Retina (tissue), 1 donor: ENCODE data around the gene PHF5A.
"Not testable (repeated sequence)": the region's sequence is repeated elsewhere in the genome, so short reads cannot be mapped to it uniquely, and the experiment has no call there.

ENCODE experiments used
- DNase-seq: peaks from one replicate; pipeline ENCODE4 v3.0.0-alpha.2; 2016

PHF5A gene

GRCh38 chr22:41487037-41487935 is 18.8 kb upstream of the PHF5A start:
- no peak for DNase-seq

DNA sequence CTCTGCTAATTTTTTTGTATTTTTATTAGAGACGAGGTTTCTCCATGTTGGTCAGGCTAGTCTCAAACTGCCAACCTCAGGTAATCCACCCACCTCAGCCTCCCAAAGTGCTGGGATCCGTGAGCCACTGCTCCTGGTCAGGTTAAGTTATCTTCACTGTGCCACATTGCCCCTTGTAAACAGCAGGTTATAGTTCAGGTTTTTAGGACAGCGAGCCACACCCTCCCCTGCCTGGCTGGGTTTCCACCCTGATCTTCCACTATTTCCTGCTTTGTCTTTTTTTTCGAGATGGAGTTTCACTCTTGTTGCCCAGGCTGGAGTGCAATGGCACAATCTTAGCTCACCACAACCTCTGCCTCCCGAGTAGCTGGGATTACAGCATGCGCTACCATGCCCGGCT is 16.5 kb upstream of the PHF5A start:
- DNase-seq = no peak

DNA sequence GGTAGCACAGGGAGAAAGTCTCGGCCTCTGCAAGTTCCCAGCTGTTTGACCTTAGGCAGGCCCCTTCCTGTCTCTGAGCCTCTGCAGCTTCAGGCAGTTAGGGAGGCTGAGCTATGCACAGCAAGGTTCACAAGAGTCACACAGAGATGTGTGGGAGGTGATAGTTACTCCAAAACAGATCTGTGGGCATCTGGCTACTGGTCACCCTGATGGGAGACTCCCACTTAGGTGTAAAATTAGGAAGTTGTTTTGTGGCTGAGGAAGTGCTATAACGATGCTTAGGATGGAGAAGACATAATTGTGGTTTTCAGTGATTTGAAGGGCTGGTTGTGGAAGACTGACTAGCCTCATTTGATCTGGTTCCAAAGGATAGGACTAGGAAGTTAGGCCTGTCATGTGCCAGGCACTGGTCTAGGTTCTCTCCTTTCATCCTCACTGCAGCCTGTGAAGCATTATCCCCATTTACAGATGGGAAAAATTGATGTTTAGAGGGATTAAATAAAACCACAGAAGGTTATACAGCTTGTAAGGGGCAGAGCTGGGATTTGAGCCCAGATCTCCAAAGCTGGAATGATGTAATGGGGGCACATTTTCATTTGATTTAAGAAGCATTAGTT is 13.9 kb upstream of the PHF5A start:
- DNase-seq = no peak

GRCh38 chr22:41481925-41482318 is 13.4 kb upstream of the PHF5A start:
- no peak for DNase-seq

- no peak for DNase-seq
Observed at GRCh38 chr22:41481131-41481830, 12.8 kb upstream of the PHF5A start.

GRCh38 chr22:41480397-41480735 is 11.9 kb upstream of the PHF5A start:
- no peak for DNase-seq

GRCh38 chr22:41479671-41480396 is 11.3 kb upstream of the PHF5A start:
- peak; percentile 61 for DNase-seq

GRCh38 chr22:41478891-41479521 is 10.5 kb upstream of the PHF5A start:
- DNase-seq = no peak

DNA sequence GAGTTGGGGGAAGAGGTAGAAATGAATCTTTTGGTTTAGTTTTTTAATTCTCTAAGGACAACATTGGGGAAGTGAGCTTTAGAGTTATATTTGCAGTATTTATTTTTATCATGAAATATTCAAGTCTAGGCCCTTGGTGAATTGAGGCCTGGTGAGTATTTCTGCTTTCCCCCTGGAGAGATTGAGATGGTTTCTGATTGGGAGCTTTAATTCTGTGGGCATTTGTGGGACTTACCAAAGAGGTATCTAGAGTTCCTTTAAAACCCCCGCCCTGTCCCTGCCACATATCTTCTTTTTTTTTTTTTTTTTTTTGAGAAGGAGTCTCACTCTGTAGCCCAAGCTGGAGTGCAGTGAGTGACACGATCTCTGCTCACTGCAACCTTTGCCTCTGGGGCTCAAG is 10.0 kb upstream of the PHF5A start:
- DNase-seq = no peak

GRCh38 chr22:41474872-41475451 is 6.5 kb upstream of the PHF5A start:
- DNase-seq = no peak

DNA sequence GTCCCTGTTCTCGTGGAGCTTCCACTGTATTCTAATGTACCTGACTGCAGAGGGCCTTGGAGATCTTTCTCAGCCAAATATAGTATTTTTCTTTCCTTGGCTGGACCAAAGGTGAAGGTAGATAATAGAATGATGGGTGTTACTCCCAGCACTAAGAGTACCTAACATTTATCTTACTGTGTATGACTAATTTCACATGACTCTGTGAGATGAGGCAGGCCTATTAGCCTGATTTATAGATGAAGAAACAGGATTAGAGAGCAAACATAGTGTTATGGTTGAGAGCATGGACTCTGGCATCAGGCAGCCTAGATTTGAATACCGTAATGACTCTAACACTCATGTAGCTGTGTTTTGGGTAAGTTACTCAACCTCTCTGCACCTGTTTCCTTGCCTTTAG is 3.1 kb upstream of the PHF5A start:
- no peak for DNase-seq

DNA sequence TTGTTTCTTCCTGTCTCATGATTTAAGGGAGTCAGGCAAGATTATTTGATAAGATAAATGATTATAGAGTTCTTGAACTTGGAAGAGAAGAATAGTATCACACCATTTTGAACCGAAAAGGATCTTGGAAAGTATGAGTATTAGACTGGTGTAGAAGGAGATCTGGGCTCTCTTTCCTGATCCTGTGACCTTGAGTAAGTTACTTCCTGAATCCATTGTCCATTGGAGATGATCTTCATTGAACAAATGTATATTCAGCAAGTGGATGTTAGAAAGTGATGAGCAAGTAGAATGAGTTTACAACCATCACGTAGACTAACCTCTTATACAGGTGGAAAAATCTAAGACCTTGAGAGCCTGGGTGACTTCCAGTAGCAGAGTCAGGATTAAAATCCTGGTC is 2.4 kb upstream of the PHF5A start:
- no peak for DNase-seq

- DNase-seq = no peak
Observed at GRCh38 chr22:41469218-41469851, 843 bp upstream of the PHF5A start.

DNA sequence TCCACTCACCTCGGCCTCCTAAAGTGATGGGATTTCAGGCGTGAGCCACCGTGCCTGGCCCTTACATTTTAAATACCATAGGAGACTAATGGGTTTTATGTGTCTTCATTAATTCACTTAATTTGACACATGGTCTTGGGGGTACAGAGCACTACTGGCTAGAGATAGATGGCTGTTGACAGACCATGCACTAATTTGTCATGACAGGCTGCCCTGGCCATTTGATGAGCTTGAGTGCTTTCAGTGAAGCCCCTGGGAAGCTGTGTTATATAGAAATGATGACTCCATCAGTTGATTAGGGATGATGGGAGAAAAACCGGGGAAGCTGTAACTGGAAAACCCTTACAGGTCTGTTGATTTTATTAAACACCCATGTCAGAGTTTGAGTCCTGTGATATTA is 6.6 kb downstream of the PHF5A start:
- DNase-seq = peak; percentile 77

DNA sequence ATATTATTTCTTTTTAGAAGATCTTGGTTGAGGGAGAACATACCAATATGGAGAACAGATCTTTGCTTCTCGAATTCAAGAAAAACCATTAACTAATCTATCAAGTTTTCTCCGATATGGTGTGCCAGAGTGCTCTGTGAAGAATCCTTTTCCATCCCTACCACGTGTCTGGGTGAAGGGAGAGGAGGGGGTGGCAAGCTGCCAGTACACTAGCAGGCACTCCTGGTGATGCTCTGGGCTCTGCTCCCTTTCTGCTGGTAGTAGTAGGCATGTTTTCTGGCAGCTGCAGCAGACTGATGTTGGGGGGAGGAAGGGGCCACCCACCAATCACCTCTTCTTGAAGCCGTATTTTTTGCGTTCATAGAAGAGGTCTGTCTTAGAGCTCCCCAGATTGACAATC is 8.4 kb downstream of the PHF5A start:
- DNase-seq = not testable (repeated sequence)

DNA sequence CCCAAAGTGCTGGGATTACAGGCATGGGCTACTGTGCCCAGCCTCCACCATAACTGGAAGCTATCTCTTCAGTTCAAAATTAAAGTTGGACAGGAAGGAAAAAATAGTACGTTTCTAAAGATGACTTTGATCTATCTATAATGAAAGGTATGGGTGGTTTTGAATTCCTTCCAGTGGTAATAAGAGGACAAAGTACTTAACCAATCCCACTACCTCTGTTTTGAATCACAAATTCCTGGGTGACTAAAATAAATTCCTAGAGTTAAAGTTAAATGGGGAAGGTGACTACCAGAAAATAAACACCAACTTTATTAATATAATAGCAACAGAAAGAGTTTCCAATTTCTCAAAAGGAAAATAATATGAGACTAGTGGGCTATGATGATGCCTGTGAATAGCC is 9.1 kb downstream of the PHF5A start:
- DNase-seq = no peak

- DNase-seq = no peak
Observed at GRCh38 chr22:41458161-41458728, 10.2 kb downstream of the PHF5A start.

GRCh38 chr22:41448189-41448808 is 20.2 kb downstream of the PHF5A start:
- DNase-seq = peak; percentile 95

GRCh38 chr22:41447435-41448188 is 20.9 kb downstream of the PHF5A start:
- DNase-seq = peak; percentile 92
